Naive thymus-derived CD8-positive, alpha-beta T cell (primary cell): ENCODE data around the gene ENOX1. TPM values are rescaled to one million over a fixed set of nuclear protein-coding genes. Genes with fewer than 3 reads are reported as not detected.

Experiments
- ATAC-seq, 2 donors: fragments of 150-1000 bp; cut with Tn5 transposase in 1 of 2; sonication (Bioruptor Pico), chemical (Tn5 transposase) in 1 of 2; 1 replicate in 1 of 2; 2 replicates in 1 of 2; pipeline ENCODE4 v1.10.0; 2021; ENCODE audit warnings: mild to moderate bottlenecking in 2 of 2, moderate library complexity in 2 of 2
- POLR2A ChIA-PET: fragments of 350-600 bp; sonication (Branson Sonifier 250); formaldehyde crosslinking; loops from one replicate; lab custom pipeline; 2021; ENCODE audit warnings: antibody characterized with exemption; lab: Charles Lee
- DNase-seq, 10 donors: peaks; one replicate each; pipeline versions ENCODE4 v3.0.0 to v3.0.0-alpha.2; 2020 to 2022
- H3K27ac Mint-ChIP-seq, 10 donors: one replicate each; pipeline ENCODE4 v1.8.0; 2020 to 2022; ENCODE audit warnings: mild to moderate bottlenecking in 10 of 10, mixed read lengths in 10 of 10, moderate library complexity in 4 of 10, inconsistent platforms in 1 of 10
- H3K27me3 Mint-ChIP-seq, 5 donors: one replicate each; pipeline ENCODE4 v1.8.0; 2021 to 2022; ENCODE audit warnings: mixed read lengths in 5 of 5
- H3K36me3 Mint-ChIP-seq, 3 donors: one replicate each; pipeline ENCODE4 v1.8.0; 2020 to 2022; ENCODE audit warnings: mixed read lengths in 3 of 3, mild to moderate bottlenecking in 2 of 3, inconsistent platforms in 1 of 3
- H3K4me1 Mint-ChIP-seq, 4 donors: one replicate each; pipeline ENCODE4 v1.8.0; 2021 to 2022; ENCODE audit warnings: mixed read lengths in 4 of 4
- H3K4me3 Mint-ChIP-seq, 10 donors: one replicate each; pipeline ENCODE4 v1.8.0; 2020 to 2022; ENCODE audit warnings: mild to moderate bottlenecking in 10 of 10, mixed read lengths in 10 of 10, moderate library complexity in 6 of 10, inconsistent platforms in 1 of 10
- H3K9me3 Mint-ChIP-seq, 9 donors: one replicate each; pipeline ENCODE4 v1.8.0; 2020 to 2022; ENCODE audit warnings: mixed read lengths in 9 of 9, mild to moderate bottlenecking in 3 of 9, inconsistent platforms in 1 of 9, moderate library complexity in 1 of 9
- polyA plus RNA-seq, 3 donors: library from polyadenylated mRNA; unstranded; fragments of 300-500 nt; fragmentation: Illumina TruSeq; gene quantifications; one replicate each; pipeline ENCODE4 v1.2.3, GENCODE V29; 2021
- total RNA-seq, 8 experiments: library from RNA in 2 of 8; stranded (reverse) in 2 of 8; gene quantifications; one replicate each; pipeline ENCODE4 v1.2.3 and lab custom pipeline; 2021 to 2026

ENOX1 gene
- total and polyA plus RNA-seq, 5 experiments from 2014 or later = not detected

DNA sequence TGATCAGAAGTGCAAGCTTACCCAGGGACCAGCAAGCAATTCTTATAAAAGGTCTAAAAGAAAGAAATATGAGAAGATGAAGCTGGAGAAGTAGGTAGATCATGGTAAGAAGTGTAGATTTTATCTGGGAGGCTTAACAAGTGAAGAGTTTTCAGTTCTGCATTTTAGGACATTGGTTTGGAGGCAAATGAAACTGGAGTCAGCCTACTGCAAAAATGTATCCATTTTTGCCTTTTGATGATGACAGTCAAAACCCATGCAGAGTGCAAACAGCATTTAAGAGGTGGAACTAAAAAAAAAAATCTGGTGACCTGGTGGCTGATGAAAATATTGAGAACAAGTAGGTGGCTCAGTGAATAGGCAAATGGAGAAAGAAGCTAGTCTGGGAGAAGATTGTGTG is 546.5 kb downstream of the ENOX1 start:
- POLR2A ChIA-PET = no interaction called here
- DNase-seq (no peak), ATAC-seq (no peak)
- H3K4me3 Mint-ChIP-seq = no peak overlapping the region
- H3K36me3 Mint-ChIP-seq = peaks cover 0 to 7% (median 2%) of the 10 kb centered on the region in 3 donors
- no peaks in the 10 kb centered on the region for H3K9me3 Mint-ChIP-seq
- H3K27ac Mint-ChIP-seq = no peak overlapping the region
- H3K27me3 Mint-ChIP-seq = peaks cover 2 to 18% (median 5%) of the 10 kb centered on the region in 5 donors
- H3K4me1 Mint-ChIP-seq = no peaks in the 10 kb centered on the region

DNA sequence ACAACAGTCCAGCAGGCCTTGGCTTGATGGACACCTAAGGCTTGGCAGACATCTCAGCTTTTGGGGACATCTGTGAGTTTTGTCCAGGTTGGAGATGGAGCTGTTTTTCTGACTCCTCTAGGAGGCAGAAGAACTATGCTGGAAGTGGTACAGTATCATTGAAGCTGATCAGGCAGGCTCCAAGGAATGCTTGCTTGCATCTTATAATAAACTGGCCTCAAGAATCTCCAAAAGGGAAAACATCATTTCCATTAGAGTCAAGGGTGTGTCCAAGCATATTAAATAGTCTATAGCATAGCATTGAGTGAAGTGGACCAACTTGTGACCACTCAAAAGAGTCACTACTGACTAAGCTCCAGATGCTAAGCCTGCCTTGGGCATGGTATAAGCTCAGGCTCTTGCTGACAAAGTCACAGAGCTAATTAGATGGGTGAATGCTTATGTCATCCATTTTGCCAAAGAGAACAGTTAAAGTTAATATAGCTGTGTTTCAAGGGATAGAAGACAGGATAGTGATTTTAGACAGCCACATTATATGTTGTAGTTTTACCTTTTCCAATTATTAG is 547.4 kb downstream of the ENOX1 start:
- DNase-seq (no peak), ATAC-seq (no peak)
- Mint-ChIP-seq H3K27ac (no peak overlapping the region), H3K4me3 (no peak overlapping the region), H3K36me3 (peaks cover 0 to 7% (median 2%) of the 10 kb centered on the region in 3 donors), H3K9me3 (no peaks in the 10 kb centered on the region), H3K27me3 (peaks cover 2 to 14% (median 5%) of the 10 kb centered on the region in 5 donors), H3K4me1 (no peaks in the 10 kb centered on the region)
- POLR2A ChIA-PET = no interaction called here

DNA sequence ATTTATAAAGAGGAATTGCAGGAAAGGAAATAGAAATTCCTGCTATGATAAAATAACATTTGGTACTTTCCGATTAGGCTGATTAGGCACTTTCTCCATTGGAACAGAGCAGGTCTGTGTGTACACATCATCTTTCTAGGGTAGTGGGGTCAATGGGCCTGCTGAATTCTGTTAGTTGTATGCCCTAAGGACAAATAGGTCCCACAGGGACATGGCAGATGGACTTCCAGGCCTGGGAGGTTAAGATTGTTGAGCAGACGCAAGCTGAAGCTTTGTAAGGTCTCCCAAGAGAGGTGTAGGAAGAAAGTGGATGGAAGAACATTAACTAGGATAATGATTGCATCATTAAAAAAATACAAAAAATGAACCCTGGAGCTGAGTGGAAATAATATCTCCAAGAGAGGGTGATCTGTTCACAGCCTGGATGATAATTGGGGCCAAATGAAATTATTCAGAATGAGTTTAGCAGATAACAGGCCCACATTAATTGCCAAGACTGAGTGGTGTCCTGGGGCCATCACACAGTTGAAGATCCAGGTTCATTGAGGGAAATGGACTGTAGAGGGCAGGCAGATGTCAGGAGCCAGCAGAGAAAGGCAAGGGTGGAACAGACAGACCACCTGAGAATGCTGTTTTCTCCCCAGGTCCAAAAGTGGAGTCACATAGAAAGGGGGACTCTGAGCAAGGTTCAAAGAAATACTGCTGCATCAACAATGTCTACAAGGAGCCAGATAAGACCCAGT is 548.3 kb downstream of the ENOX1 start:
- POLR2A ChIA-PET = no interaction called here
- ATAC-seq (no peak), DNase-seq (no peak)
- peak overlapping the region in 1 of 10 donors; percentile 42 for H3K27ac Mint-ChIP-seq
- no peaks in the 10 kb centered on the region for H3K9me3 Mint-ChIP-seq
- H3K4me3 Mint-ChIP-seq = no peak overlapping the region
- peaks cover 2 to 11% (median 5%) of the 10 kb centered on the region in 5 donors for H3K27me3 Mint-ChIP-seq
- peaks cover 0 to 5% (median 2%) of the 10 kb centered on the region in 3 donors for H3K36me3 Mint-ChIP-seq
- H3K4me1 Mint-ChIP-seq = no peaks in the 10 kb centered on the region

DNA sequence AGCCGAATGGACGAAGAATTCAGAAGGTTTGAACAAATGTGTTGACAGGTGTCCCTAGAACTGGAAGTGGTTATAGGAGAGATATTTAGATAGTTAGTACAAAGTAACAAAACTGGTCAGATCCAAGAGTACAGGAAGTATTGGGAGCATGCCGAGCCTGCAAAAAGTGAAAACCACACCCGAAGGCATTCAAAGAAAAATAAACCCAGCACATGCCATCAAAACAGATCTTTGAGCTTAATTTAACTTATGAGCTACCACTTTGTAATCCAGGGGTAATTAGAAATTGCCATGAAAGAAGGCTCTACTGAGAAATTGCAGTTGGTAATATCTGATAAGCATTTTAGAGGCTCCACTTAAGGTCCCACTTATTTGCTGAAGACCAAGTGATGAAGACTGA is 549.2 kb downstream of the ENOX1 start:
- ATAC-seq = no peak
- POLR2A ChIA-PET = no interaction called here
- no peaks in the 10 kb centered on the region for H3K9me3 Mint-ChIP-seq
- no peak overlapping the region for H3K27ac Mint-ChIP-seq
- no peaks in the 10 kb centered on the region for H3K36me3 Mint-ChIP-seq
- no peaks in the 10 kb centered on the region for H3K4me1 Mint-ChIP-seq
- no peak for DNase-seq
- no peak overlapping the region for H3K4me3 Mint-ChIP-seq
- peaks cover 0 to 7% (median 0%) of the 10 kb centered on the region in 5 donors for H3K27me3 Mint-ChIP-seq

DNA sequence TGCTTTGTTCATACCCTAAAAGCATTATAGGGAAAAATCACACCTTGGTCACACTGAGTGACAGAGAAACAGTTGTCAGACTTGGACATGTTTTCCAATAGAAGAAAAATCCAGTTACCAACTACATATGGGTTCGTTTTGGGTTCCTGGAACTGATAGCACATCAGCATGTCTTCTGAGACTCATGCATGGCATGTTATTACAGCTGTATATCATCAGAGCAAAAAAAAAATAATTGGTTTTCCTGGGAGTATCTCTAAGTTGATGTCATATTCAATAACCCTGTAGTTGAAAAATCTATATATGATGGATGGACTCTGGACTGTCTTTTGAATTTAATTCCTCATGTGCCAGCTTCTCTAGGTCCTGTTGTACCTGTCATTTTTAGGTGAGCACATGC is 551.7 kb downstream of the ENOX1 start:
- no peak for DNase-seq
- Mint-ChIP-seq H3K27ac (no peak overlapping the region), H3K36me3 (no peaks in the 10 kb centered on the region), H3K9me3 (no peaks in the 10 kb centered on the region), H3K4me1 (no peaks in the 10 kb centered on the region), H3K27me3 (peaks cover 0 to 5% (median 4%) of the 10 kb centered on the region in 5 donors), H3K4me3 (no peak overlapping the region)
- POLR2A ChIA-PET = no interaction called here
- no peak for ATAC-seq

DNA sequence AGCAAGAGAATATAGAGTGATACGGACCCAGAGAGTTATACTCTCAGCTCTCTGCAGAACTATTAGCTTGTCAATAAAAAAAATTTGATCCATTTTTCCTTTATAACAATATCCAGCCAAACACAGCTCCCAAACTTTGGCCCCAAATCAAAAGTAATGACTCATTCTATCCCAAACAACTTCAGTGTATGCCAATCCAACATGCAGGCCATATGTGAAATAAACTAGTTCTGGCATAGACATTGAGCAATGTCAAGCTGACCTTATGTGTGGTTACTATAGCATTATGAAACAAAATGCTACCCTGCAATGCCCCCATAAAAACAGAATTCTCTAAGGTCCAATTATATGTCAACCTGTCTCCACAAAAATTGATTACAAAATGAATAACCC is 553.9 kb downstream of the ENOX1 start:
- ATAC-seq (no peak), DNase-seq (no peak)
- Mint-ChIP-seq H3K9me3 (no peaks in the 10 kb centered on the region), H3K36me3 (no peaks in the 10 kb centered on the region), H3K4me1 (no peaks in the 10 kb centered on the region), H3K27me3 (peaks cover 4 to 14% (median 8%) of the 10 kb centered on the region in 5 donors), H3K4me3 (no peak overlapping the region), H3K27ac (no peak overlapping the region)
- POLR2A ChIA-PET = no interaction called here

DNA sequence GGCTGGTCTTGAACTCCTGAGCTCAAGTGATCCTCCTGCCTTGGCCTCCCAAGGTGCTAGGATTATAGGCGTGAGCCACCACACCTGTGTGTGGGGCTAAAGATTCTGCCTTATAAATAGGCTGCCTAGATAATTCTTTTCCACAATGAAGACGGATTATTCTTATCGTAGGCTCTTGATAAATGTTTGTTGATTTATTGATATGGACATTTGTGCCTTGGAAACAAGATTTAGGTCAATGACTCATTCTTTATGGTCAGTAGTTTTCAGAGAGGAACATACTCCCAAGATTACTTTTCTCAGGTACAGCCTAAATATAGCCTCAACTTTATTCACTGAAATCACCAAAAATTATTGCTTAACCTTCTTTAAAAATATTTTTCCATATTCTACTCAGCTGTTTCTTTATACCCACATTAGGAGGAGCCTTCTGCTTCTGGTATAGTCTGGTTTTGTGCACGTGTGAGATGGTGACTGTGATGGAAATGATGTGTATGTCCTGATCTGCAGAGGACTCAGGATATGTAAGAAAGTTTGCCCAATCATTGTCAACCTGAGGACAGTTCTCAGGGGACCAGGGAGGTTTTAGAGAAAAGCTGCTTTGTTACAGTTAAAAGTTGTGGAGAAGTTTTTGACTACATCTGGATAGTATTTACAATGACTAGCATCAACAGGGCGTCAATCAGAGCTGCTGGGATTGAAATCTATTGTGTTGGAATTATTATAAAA is 554.5 kb downstream of the ENOX1 start:
- POLR2A ChIA-PET = no interaction called here

DNA sequence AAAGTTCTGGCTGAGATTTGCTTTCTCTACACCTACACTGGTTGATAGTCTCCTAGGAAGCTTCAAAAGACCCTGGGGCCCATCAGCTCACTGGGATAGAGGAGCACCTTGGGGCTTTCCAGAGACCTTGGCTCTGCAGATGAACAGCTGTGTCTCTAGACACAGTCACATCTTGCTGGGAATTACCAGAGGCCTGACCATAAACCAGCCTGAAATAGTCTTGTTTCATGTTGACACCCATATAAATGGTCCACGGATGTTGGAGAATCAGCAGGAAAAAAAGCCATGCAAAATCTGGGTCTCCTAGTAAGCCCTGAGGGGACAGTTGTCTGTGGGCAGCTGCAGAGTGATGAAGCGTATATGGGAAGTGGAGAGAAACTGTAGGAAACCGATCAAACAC is 555.8 kb downstream of the ENOX1 start:
- Mint-ChIP-seq H3K36me3 (no peaks in the 10 kb centered on the region), H3K27me3 (peaks cover 4 to 14% (median 8%) of the 10 kb centered on the region in 5 donors), H3K9me3 (no peaks in the 10 kb centered on the region), H3K4me1 (no peaks in the 10 kb centered on the region), H3K27ac (no peak overlapping the region), H3K4me3 (no peak overlapping the region)
- ATAC-seq (no peak), DNase-seq (no peak)
- POLR2A ChIA-PET = no interaction called here

More for the DNA sequence above, 554.5 kb downstream of the ENOX1 start:
- DNase-seq (no peak), ATAC-seq (no peak)
- Mint-ChIP-seq H3K27ac (no peak overlapping the region), H3K36me3 (no peaks in the 10 kb centered on the region), H3K4me1 (no peaks in the 10 kb centered on the region), H3K9me3 (no peaks in the 10 kb centered on the region), H3K4me3 (no peak overlapping the region), H3K27me3 (peaks cover 4 to 14% (median 8%) of the 10 kb centered on the region in 5 donors)

DNA sequence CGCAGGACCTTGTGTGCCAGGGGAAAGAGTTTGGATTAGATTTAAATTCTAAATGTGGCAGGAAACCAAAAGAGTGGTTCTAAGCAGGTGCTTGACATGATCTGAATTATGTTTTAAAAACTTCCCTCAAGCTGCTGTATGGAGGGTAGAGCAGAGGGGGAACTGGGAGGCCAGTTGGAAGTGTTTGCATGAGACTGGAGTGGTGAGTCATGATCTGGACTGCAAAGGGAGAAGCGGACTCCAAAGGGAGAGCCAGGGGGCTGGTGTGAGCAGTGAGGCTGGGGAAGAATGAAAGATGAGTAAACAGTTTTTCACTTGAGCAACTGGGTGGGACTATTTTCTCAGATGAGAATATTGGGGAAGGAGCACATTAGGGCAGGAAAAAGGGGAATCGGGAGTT is 557.3 kb downstream of the ENOX1 start:
- Mint-ChIP-seq H3K4me1 (no peaks in the 10 kb centered on the region), H3K9me3 (no peaks in the 10 kb centered on the region), H3K36me3 (no peaks in the 10 kb centered on the region), H3K4me3 (no peak overlapping the region), H3K27ac (no peak overlapping the region), H3K27me3 (peaks cover 4 to 20% (median 8%) of the 10 kb centered on the region in 5 donors)
- DNase-seq = no peak
- ATAC-seq = no peak
- POLR2A ChIA-PET = no interaction called here

DNA sequence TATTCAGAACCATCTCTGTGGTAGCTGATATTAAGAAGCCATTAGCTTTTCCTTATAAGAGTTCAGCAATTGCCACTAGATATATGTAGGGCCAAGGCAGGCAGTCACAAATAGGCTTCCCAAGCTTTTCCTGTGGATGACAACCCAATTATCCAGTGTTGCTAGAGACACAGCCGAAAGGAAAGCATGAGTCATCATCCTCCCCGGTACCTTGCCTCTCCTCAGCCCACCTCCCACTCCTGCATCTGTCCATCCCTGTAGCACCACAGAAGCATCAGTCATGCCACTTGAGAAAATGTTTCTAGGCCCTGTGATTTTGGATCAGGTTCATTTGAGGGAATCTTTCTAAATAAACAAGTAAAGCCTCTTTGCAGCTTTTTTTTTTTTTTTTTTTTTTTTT is 559.1 kb downstream of the ENOX1 start:
- POLR2A ChIA-PET = no interaction called here
- Mint-ChIP-seq H3K27ac (no peak overlapping the region), H3K27me3 (peaks cover 5 to 20% (median 10%) of the 10 kb centered on the region in 5 donors), H3K36me3 (no peaks in the 10 kb centered on the region), H3K4me3 (no peak overlapping the region), H3K9me3 (no peaks in the 10 kb centered on the region), H3K4me1 (no peaks in the 10 kb centered on the region)
- ATAC-seq (no peak), DNase-seq (no peak)

DNA sequence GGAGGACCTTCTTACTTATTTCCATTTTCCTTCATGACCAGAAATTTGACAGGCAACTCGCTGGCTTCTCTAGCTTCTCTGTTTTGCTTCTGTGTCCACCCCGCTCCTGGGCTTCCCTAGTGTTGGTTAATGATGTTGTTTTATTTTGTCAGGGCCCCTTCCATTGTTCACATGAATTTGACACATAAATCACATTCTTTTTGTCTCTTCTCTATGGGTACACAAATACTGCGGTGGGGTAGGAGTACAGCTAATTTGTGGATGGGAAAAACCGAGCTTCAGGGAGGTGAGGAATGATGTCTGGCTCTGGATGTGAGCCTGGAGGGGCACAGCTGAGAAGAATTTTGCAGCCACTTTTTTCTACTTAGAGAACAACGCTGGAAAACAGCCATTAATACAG is 563.6 kb downstream of the ENOX1 start:
- no peaks in the 10 kb centered on the region for H3K9me3 Mint-ChIP-seq
- no peak for DNase-seq
- ATAC-seq = no peak
- no peaks in the 10 kb centered on the region for H3K36me3 Mint-ChIP-seq
- H3K4me3 Mint-ChIP-seq = no peak overlapping the region
- H3K27ac Mint-ChIP-seq = no peak overlapping the region
- no peaks in the 10 kb centered on the region for H3K4me1 Mint-ChIP-seq
- POLR2A ChIA-PET = no interaction called here
- peaks cover 4 to 12% (median 9%) of the 10 kb centered on the region in 5 donors for H3K27me3 Mint-ChIP-seq

DNA sequence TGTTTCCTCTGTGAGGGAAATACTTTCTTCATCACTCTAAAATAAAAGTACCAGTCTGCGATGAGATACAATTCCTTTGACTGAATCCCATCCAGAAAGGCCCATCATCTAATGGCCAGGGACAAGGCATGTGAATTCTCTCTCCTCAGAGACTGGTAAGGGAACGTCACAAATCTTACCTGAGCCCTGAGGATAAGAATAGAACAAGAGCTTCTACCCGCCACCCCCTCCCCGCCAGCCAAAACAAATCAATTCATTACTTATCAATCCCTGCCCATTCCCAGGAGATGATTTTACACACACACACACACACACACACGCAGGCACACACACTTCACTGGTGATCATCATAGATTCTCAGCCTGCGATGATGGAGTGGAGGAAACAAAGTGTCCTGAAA is 564.7 kb downstream of the ENOX1 start:
- DNase-seq (no peak), ATAC-seq (no peak)
- H3K36me3 Mint-ChIP-seq = no peaks in the 10 kb centered on the region
- H3K4me3 Mint-ChIP-seq = no peak overlapping the region
- H3K27me3 Mint-ChIP-seq = peaks cover 4 to 12% (median 9%) of the 10 kb centered on the region in 5 donors
- H3K9me3 Mint-ChIP-seq = no peaks in the 10 kb centered on the region
- no peaks in the 10 kb centered on the region for H3K4me1 Mint-ChIP-seq
- H3K27ac Mint-ChIP-seq = no peak overlapping the region
- POLR2A ChIA-PET = no interaction called here

DNA sequence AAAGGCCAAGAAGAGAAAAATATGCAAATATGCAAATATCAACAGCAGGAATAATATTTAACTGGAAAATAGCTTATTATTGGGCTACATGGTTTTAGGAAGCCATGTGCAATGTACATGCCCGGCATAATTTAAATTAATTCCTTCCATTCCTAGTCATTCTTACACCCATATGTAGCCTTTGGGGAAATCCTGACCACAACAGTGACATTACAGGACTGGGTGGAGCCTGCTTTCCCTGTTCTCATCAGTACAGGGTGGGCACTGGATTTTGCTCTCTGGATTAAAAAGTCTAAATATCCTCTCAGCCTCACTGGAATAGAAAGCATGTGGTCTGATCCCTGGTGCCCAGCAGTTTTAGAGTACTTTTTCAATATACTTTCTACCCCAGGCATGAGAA is 565.2 kb downstream of the ENOX1 start:
- no peaks in the 10 kb centered on the region for H3K9me3 Mint-ChIP-seq
- H3K4me1 Mint-ChIP-seq = no peaks in the 10 kb centered on the region
- POLR2A ChIA-PET = no interaction called here
- no peak overlapping the region for H3K27ac Mint-ChIP-seq
- H3K4me3 Mint-ChIP-seq = no peak overlapping the region
- H3K27me3 Mint-ChIP-seq = peaks cover 4 to 12% (median 9%) of the 10 kb centered on the region in 5 donors
- no peak for ATAC-seq
- no peak for DNase-seq
- H3K36me3 Mint-ChIP-seq = no peaks in the 10 kb centered on the region
